GM12878 (cell line): ENCODE results near the gene EFNB2. TPM values are rescaled to one million over a fixed set of nuclear protein-coding genes. Genes with fewer than 3 reads are reported as not detected.

ENCODE experiments used
- ATAC-seq: fragments of 200-7000 bp; cut with Tn5 transposase; 3 replicates; pipeline ENCODE4 v1.9.1; 2020; ENCODE audit warnings: mild to moderate bottlenecking, moderate library complexity
- BruUV-seq: library from RNA; stranded (reverse); fragments of 400-500 nt; replicated peaks from 2 replicates; lab custom pipeline; 2021; lab: Mats Ljungman, UMichigan
- CTCF ChIA-PET: fragments of 300-600 bp; sonication (Branson Sonifier 250); formaldehyde crosslinking; extraction: SDS; loops from one replicate; lab custom pipeline; 2021; ENCODE audit warnings: inconsistent platforms; lab: Yijun Ruan, JAX
- POLR2A ChIA-PET: fragments of 350-600 bp; formaldehyde crosslinking; extraction: SDS; loops from one replicate; lab custom pipeline; 2021; ENCODE audit warnings: inconsistent platforms; lab: Charles Lee
- RAD21 ChIA-PET: fragments of 300-600 bp; sonication (Branson Sonifier 250); formaldehyde crosslinking; loops from one replicate; lab custom pipeline; 2023; ENCODE audit warnings: antibody characterized with exemption; ENCODE audit not compliant: unreplicated experiment; lab: Charles Lee
- SMC1A ChIA-PET: fragments of 300-600 bp; sonication (Branson Sonifier 250); formaldehyde crosslinking; loops from one replicate; lab custom pipeline; 2023; ENCODE audit not compliant: unreplicated experiment, uncharacterized antibody; lab: Charles Lee
- DNase-seq: peaks from one replicate; pipeline ENCODE4 v3.0.0-alpha.2; 2011; ENCODE audit warnings: low read depth, low spot score
- FAIRE-seq: peaks from 3 replicates; lab custom pipeline; 2011; peaks lifted over from hg19 to GRCh38; lab: Jason Lieb, UNC
- H2AFZ ChIP-seq: 2 replicates; pipeline ENCODE4 v1.6.0; 2011; ENCODE audit warnings: low read depth, low read length, control low read depth; ENCODE audit not compliant: control insufficient read depth
- H3K27ac ChIP-seq: 2 replicates; pipeline ENCODE4 v1.5.1; 2011; ENCODE audit warnings: control low read depth; ENCODE audit not compliant: control insufficient read depth, insufficient read depth
- H3K27me3 ChIP-seq, 2 experiments: replicated peaks in 1 of 2; 2 replicates each; pipeline versions ENCODE4 v1.6.0 to v1.6.1; 2011; ENCODE audit warnings: low read length in 1 of 2; ENCODE audit not compliant: control insufficient read depth in 2 of 2, insufficient read depth in 2 of 2
- H3K36me3 ChIP-seq, 2 experiments: 2 replicates each; pipeline ENCODE4 v1.5.1; 2011; ENCODE audit warnings: low read length in 1 of 2; ENCODE audit not compliant: control insufficient read depth in 2 of 2, insufficient read depth in 2 of 2
- H3K4me1 ChIP-seq: 2 replicates; pipeline ENCODE4 v1.6.1; 2011; ENCODE audit warnings: mild to moderate bottlenecking, low read length, moderate library complexity, mixed read lengths; ENCODE audit not compliant: control insufficient read depth, insufficient read depth
- H3K4me2 ChIP-seq: 2 replicates; pipeline ENCODE4 v1.6.0; 2011; ENCODE audit warnings: control low read depth; ENCODE audit not compliant: control insufficient read depth, insufficient read depth
- H3K4me3 ChIP-seq: fragments of 200-600 bp; sonication (generic); 2 replicates; pipeline ENCODE4 v1.5.1; 2016
- H3K79me2 ChIP-seq: 2 replicates; pipeline ENCODE4 v1.6.0; 2011; ENCODE audit warnings: low read length; ENCODE audit not compliant: control insufficient read depth, insufficient read depth
- H3K9ac ChIP-seq: 2 replicates; pipeline ENCODE4 v1.8.0; 2011; ENCODE audit warnings: low read length, control low read depth, mixed read lengths; ENCODE audit not compliant: control insufficient read depth, insufficient read depth
- H3K9me3 ChIP-seq: replicated peaks from 3 replicates; pipeline ENCODE4 v1.5.1; 2011; ENCODE audit warnings: mild to moderate bottlenecking, low read length; ENCODE audit not compliant: control insufficient read depth, insufficient read depth
- H4K20me1 ChIP-seq: 2 replicates; pipeline ENCODE4 v1.6.0; 2011; ENCODE audit not compliant: control insufficient read depth, insufficient read depth
- CBFB ChIP-seq: IDR thresholded peaks from 2 replicates; pipeline ENCODE4 v1.6.1; 2016; ENCODE audit warnings: antibody characterized with exemption, low read depth
- HCFC1 ChIP-seq: fragments of 150-350 bp; IDR thresholded peaks from 2 replicates; pipeline ENCODE4 v1.6.1; 2014; ENCODE audit warnings: low read length
- KDM1A ChIP-seq: fragments of 200-600 bp; sonication (generic); IDR thresholded peaks from 2 replicates; pipeline ENCODE4 v1.6.1; 2016; ENCODE audit warnings: borderline replicate concordance
- NR2C1 ChIP-seq: fragments of 450-650 bp; IDR thresholded peaks from 2 replicates; pipeline ENCODE4 v1.6.1; 2017; ENCODE audit warnings: antibody characterized with exemption, mild to moderate bottlenecking, moderate library complexity
- POLR2AphosphoS2 ChIP-seq: IDR thresholded peaks from 2 replicates; pipeline ENCODE4 v1.6.1; 2011; ENCODE audit warnings: low read depth, mild to moderate bottlenecking, low read length, improper control_type of control experiment, moderate library complexity
- RUNX3 ChIP-seq: IDR thresholded peaks from 2 replicates; pipeline ENCODE4 v1.6.1; 2012; ENCODE audit warnings: low read length, inconsistent platforms
- WGBS: methylation state at CpG from one replicate; pipeline ENCODE4 v1.1.6; 2016; ENCODE audit warnings: low lambda C conversion rate; ENCODE audit not compliant: insufficient replicate concordance, insufficient coverage; ENCODE audit errors: missing lambda C conversion rate; 5-methylcytosine and 5-hydroxymethylcytosine counted together
- in situ Hi-C: fragments of 300-500 bp; cut with MboI; formaldehyde crosslinking; loops from 9 replicates; pipeline ENCODE4 v1.14.3; 2018; ENCODE audit warnings: mixed read lengths
- intact Hi-C: fragments of 100-400 bp; cut with micrococcal nuclease; formaldehyde crosslinking; loops from one replicate; pipeline ENCODE4 v1.14.2; 2022; ENCODE audit not compliant: unreplicated experiment
- polyA plus RNA-seq, 11 experiments: library from polyadenylated mRNA; depleted of rRNA in 4 of 11; unstranded in 6 of 11; stranded (reverse) in 5 of 11; fragments of >200 nt; fragmentation: Nextera tagmentation in 4 of 11; fragmentation: Illumina TruSeq in 1 of 11; extraction: Ambion mirVana in 4 of 11; extraction: Trizol in 1 of 11; gene quantifications; 1 replicate in 1 of 11; 2 replicates in 10 of 11; pipeline versions ENCODE4 v1.2.1 to v1.2.3, GENCODE V29; 2011 to 2016; ENCODE audit warnings: inconsistent platforms in 2 of 11, missing spikeins in 2 of 11, low read depth in 1 of 11
- total RNA-seq, 4 experiments: library from RNA; depleted of rRNA in 3 of 4; stranded (reverse); fragments of >200 nt in 3 of 4; fragmentation: Illumina TruSeq in 1 of 4; extraction: Trizol in 1 of 4; gene quantifications; 2 replicates each; pipeline versions ENCODE4 v1.2.1 to v1.2.3, GENCODE V29; 2013 to 2021
- TF ChIP-seq, protein P1 (sequence below): IDR thresholded peaks from 2 replicates; pipeline ENCODE4 v1.6.1; 2011; ENCODE audit warnings: mild to moderate bottlenecking, low read depth, low read length, moderate library complexity; ENCODE audit not compliant: insufficient replicate concordance
- TF ChIP-seq, protein P2 (sequence below): fragments of 450-650 bp; conservative IDR thresholded peaks from 2 replicates; pipeline ENCODE4 v1.6.1; 2017; ENCODE audit warnings: mild to moderate bottlenecking, moderate library complexity
- TF ChIP-seq, protein P3 (sequence below): IDR thresholded peaks from 2 replicates; pipeline ENCODE4 v1.6.1; 2012; ENCODE audit warnings: improper control_type of control experiment, low read depth, low read length; ENCODE audit not compliant: insufficient replicate concordance

EFNB2 gene
- total and polyA plus RNA-seq, 10 of the 15 experiments (the other 5 are each of a cell fraction or from before 2014, with no cell fraction given) = 0.12 to 1.5 (median 0.31) TPM; not detected in 1

DNA sequence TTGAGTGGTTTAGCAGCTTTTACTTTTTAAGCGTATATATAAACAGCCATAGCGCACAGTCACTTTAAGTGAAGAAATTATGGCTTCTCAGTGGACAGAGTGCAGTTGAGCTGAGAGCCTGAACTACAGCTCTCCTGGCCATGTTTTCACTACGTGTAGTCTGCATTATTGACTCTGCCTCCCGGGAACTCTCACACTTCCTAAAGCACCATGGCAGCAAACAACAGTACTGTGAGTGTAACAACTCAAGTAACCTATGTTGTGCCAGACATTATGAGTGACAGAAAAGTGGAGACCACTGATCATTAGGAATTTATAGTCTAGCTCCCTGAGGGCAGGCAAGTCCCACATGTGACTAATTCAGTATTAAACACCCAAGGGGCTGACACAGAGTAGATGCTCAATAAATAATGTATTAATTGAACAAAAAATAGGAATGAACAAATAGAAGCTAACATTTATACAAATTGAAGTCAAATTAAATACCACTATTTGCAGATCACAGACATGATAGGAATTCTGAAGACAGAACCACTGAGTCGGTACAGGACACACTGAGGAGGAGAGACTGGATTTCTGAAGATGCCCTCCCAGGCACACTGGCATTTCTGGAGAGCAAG is 19.7 kb downstream of the EFNB2 start:
- RAD21 ChIA-PET = no interaction called here
- intact Hi-C loops (no loop called here), in situ Hi-C loops (no loop called here)
- no peak overlapping the region for H2AFZ ChIP-seq
- DNase-seq (no peak), FAIRE-seq (no peak), ATAC-seq (no peak)
- no peaks in the 10 kb centered on the region for H3K4me1 ChIP-seq
- H3K36me3 ChIP-seq = no peaks in the 10 kb centered on the region
- no peaks in the 10 kb centered on the region for H3K79me2 ChIP-seq
- no peaks in the 10 kb centered on the region for H4K20me1 ChIP-seq
- SMC1A ChIA-PET = interaction anchor here (0.9 to 2.0 kb wide), 4 partner anchors 8 to 185 kb away, joined by 3 to 10 read pairs (median 4); no protein-coding TSS in a partner anchor
- TF ChIP-seq, protein P1, sequence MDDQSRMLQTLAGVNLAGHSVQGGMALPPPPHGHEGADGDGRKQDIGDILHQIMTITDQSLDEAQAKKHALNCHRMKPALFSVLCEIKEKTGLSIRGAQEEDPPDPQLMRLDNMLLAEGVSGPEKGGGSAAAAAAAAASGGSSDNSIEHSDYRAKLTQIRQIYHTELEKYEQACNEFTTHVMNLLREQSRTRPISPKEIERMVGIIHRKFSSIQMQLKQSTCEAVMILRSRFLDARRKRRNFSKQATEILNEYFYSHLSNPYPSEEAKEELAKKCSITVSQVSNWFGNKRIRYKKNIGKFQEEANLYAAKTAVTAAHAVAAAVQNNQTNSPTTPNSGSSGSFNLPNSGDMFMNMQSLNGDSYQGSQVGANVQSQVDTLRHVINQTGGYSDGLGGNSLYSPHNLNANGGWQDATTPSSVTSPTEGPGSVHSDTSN = no peak
- no peak for TF ChIP-seq KDM1A
- TF ChIP-seq HCFC1 = no peak
- TF ChIP-seq POLR2AphosphoS2 = no peak
- TF ChIP-seq, protein P2, sequence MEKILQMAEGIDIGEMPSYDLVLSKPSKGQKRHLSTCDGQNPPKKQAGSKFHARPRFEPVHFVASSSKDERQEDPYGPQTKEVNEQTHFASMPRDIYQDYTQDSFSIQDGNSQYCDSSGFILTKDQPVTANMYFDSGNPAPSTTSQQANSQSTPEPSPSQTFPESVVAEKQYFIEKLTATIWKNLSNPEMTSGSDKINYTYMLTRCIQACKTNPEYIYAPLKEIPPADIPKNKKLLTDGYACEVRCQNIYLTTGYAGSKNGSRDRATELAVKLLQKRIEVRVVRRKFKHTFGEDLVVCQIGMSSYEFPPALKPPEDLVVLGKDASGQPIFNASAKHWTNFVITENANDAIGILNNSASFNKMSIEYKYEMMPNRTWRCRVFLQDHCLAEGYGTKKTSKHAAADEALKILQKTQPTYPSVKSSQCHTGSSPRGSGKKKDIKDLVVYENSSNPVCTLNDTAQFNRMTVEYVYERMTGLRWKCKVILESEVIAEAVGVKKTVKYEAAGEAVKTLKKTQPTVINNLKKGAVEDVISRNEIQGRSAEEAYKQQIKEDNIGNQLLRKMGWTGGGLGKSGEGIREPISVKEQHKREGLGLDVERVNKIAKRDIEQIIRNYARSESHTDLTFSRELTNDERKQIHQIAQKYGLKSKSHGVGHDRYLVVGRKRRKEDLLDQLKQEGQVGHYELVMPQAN = no peak
- TF ChIP-seq NR2C1 = no peak
- TF ChIP-seq CBFB = no peak
- no peak for TF ChIP-seq RUNX3
- TF ChIP-seq, protein P3, sequence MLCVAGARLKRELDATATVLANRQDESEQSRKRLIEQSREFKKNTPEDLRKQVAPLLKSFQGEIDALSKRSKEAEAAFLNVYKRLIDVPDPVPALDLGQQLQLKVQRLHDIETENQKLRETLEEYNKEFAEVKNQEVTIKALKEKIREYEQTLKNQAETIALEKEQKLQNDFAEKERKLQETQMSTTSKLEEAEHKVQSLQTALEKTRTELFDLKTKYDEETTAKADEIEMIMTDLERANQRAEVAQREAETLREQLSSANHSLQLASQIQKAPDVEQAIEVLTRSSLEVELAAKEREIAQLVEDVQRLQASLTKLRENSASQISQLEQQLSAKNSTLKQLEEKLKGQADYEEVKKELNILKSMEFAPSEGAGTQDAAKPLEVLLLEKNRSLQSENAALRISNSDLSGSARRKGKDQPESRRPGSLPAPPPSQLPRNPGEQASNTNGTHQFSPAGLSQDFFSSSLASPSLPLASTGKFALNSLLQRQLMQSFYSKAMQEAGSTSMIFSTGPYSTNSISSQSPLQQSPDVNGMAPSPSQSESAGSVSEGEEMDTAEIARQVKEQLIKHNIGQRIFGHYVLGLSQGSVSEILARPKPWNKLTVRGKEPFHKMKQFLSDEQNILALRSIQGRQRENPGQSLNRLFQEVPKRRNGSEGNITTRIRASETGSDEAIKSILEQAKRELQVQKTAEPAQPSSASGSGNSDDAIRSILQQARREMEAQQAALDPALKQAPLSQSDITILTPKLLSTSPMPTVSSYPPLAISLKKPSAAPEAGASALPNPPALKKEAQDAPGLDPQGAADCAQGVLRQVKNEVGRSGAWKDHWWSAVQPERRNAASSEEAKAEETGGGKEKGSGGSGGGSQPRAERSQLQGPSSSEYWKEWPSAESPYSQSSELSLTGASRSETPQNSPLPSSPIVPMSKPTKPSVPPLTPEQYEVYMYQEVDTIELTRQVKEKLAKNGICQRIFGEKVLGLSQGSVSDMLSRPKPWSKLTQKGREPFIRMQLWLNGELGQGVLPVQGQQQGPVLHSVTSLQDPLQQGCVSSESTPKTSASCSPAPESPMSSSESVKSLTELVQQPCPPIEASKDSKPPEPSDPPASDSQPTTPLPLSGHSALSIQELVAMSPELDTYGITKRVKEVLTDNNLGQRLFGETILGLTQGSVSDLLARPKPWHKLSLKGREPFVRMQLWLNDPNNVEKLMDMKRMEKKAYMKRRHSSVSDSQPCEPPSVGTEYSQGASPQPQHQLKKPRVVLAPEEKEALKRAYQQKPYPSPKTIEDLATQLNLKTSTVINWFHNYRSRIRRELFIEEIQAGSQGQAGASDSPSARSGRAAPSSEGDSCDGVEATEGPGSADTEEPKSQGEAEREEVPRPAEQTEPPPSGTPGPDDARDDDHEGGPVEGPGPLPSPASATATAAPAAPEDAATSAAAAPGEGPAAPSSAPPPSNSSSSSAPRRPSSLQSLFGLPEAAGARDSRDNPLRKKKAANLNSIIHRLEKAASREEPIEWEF = no peak
- WGBS = 26% methylated on average over 5 of the region's 5 CpGs
- H3K4me3 ChIP-seq = no peak overlapping the region
- CTCF ChIA-PET = interaction anchor here (0.6 to 1.6 kb wide), 5 partner anchors 16 to 948 kb away, joined by 3 to 6 read pairs (median 3); no protein-coding TSS in a partner anchor
- no peak overlapping the region for H3K4me2 ChIP-seq
- H3K9me3 ChIP-seq = no peaks in the 10 kb centered on the region
- POLR2A ChIA-PET = interaction anchor here (0.8 kb wide), 1 partner anchor 415 kb away, joined by 3 read pairs; no protein-coding TSS in a partner anchor
- no peaks in the 10 kb centered on the region for H3K27me3 ChIP-seq
- no peak overlapping the region for H3K9ac ChIP-seq
- BruUV-seq = no TSS peak
- no peak overlapping the region for H3K27ac ChIP-seq
